T-helper 22 cell (primary cell): ENCODE data around the gene RANGAP1.
"Not testable (repeated sequence)": the region's sequence is repeated elsewhere in the genome, so short reads cannot be mapped to it uniquely, and the experiment has no call there.

Source experiments
- DNase-seq: peaks from one replicate; pipeline ENCODE4 v3.0.0-alpha.2; 2020; ENCODE audit warnings: low read depth

RANGAP1 gene

GRCh38 chr22:41300661-41301060 is 14.7 kb upstream of the RANGAP1 start:
- no peak for DNase-seq

DNA sequence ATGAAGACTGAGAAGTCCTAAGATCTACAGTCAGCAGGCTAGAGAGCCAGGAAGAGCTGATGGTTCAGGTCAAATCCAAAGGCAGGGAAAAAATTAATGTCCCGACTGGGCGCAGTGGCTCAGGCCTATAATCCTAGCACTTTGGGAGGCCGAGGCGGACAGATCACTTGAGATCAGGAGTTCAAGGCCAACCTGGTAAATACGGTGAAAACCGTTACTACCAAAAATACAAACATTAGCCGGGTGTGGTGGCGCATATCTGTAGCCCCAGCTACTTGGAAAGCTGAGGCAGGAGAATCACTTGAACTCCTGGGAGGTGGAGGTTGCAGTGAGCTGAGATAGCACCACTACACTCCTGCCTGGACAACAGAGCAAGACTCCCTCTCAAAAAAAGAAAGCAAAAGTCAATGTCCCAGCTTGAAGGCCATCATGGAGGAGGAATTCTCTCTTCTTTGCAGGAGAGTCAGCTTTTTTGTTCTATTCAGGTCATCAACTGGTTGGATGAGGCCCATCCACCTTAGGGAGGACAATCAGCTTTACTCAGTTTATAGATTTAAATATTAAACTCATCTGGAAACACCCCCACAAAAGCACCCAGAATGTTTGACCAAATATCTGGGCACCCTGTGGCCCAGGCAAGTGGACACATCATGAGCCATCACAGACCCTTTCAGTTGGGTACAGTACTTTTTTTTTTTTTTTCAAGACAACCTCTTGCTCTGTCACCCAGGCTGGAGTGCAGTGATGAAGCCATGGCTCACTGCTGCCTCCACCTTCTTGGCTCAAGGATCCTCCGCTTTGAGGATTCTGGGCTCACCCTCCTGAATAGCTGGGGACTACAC is 11.1 kb upstream of the RANGAP1 start:
- DNase-seq, result no peak

DNA sequence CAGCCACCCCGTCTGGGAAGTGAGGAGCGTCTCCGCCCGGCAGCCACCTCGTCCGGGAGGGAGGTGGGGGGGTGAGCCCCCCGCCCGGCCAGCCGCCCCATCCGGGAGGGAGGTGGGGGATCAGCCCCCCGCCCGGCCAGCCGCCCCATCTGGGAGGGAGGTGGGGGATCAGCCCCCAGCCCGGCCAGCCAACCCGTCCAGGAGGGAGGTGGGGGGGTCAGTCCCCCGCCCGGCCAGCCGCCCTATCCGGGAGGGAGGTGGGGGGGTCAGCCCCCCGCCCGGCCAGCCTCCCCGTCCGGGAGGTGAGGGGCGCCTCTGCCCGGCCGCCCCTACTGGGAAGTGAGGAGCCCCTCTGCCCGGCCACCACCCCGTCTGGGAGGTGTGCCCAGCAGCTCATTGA is 8.8 kb upstream of the RANGAP1 start:
- DNase-seq, result not testable (repeated sequence)

DNA sequence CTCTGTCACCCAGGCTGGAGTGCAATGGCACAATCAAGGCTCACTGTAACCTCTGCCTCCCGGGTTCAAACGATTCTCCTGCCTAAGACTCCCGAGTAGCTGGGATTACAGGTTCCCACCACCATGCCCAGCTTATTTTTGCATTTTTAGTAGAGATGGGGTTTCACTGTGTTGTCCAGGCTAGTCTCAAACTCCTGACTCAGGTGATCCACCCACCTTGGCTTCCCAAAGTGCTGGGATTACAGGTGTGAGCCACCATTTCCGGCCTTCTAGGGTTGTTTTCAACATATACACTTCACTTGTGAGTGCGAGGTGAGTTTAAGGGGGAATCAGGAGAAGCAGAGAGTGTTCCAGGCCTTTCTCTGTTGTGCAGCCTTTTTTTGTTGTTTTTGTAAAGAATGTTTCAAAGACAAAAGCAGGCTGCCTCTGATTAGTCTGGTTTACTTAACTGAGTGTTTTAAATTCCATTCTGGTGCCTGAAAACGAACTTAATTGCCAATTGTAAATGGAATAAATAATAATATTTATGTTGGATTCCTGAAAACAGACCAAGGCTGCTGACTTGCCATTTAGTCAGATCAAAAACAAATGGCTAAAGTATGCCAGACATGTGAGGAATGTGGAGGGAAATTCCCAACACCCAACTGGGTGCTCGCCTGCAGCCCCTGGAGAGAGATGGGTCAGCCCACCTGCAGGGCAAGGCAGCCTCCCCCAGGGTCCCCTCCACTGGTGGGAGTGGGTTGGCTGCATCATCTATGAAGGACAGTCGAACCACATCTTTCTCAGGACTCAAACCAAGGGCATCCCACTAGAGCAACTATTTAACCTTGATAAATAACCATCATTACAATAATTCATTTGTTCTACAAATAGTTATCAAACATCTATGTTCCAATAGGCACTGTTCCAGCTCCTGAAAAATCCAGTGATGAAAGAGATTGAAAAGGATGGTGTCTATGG is 4.6 kb upstream of the RANGAP1 start:
- DNase-seq, result no peak

DNA sequence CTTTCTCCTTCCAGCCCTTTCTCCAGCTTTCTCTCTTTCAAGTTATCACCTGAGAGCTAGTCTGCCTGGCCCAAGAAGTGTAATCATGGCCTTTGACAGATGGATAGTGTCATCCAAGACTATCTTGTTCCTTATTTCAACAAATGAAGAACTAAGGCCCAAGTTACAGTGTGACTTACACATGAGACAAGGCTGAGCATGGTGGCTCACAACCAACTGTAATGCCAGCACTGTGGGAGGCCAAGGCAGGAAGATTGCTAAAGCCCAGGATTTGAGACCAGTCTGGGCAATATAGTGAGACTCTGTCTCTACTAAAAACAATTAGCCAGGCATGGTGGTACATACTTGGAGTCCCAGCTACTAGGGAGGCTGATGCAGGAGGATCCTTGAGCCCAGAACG is 3.7 kb upstream of the RANGAP1 start:
- no peak for DNase-seq

GRCh38 chr22:41288245-41288946 is 2.4 kb upstream of the RANGAP1 start:
- DNase-seq, result no peak

GRCh38 chr22:41286639-41287091 is 678 bp upstream of the RANGAP1 start:
- DNase-seq, result peak; percentile 39

DNA sequence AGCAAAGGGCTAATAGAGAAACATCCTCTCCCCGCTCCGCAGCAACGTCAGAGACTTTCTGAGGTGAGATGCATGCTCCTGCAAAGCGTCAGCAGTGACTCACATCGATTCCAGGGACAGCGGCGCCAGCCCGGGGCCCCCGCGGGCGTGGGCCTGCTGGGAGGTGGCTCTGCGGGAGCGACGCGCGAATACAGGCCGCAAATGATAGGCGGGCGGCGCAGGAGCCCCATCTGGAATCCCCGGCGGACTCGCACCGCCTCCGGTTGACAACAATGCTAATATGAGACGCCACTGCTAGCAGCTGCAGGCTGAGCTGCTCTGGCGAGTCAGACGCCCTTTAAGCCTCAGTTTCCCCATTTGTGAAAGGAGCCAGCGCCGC is 557 bp downstream of the RANGAP1 start:
- peak; percentile 88 for DNase-seq

DNA sequence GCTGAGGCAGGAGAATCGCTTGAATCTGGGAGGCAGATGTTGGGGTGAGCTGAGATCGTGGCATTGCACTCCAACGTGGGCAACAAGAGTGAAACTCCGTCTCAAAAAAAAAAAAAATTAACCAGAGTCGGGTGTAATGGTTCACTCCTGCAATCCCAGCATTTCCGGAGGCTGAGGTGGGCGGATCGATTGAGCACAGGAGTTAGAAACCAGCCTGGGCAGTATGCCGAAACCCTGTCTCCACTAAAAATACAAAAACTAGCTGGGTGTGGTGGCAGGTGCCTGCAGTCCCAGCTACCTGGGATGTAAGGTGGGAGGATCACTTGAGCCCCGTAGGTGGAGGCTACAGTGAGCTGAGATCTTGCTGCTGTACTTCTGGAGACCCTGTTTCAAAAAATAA is 1.5 kb downstream of the RANGAP1 start:
- DNase-seq, result no peak

GRCh38 chr22:41280854-41281253 is 5.1 kb downstream of the RANGAP1 start:
- no peak for DNase-seq

DNA sequence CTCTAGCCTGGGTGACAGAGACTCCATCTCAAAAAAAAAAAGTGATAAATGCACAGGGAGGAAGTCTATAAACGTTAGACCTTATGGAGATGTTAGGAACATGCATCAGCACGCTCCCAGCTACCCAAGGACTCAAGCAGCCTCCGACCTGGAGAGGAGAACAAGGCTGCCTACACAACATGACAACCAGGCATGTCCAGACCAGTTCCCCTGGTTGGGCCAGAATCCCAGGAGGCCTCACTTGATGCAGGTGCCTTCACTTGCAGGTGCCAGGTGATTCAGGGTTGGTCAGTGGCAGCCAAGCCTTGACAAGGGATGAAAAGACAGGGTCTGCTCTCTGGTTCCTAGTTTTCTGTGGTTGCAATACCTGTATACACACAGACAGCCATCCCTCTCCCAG is 5.9 kb downstream of the RANGAP1 start:
- no peak for DNase-seq

DNA sequence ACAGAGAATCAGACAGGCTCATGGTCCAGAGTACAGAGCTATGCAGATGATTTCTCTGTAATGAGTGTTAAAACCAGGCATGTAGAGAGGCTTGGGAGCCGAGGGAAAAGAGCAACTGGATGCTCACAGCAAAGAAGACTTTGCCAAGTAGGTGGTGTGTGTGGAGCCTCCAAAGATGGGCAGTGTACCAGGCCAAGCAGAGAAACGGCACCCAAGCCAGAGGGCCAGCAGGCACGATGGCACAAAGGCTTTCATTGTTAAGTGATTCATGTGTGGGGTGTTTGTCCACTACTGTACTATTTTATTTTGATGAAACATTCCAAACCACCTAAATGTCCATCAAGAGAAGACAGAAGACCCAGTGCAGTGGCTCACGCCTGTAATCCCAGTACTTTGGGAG is 11.1 kb downstream of the RANGAP1 start:
- DNase-seq, result no peak

DNA sequence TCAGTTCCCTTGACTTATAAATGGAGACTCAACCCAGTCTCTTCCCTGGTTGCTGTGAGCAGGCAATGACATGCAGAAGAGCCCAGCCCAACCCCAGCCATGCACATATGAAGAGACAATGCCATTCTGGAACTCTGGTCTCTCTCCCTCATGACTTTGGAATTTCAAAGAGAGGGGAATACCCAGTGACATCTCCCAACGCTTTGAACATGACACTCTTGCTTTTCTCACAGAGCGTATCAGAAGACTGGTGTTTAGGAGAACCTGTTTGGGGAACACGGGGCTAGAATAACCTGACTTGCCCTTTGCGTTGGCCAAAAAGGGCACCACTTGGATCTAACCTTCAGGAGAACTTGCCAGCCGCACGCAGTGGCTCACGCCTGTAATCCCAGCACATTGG is 12.9 kb downstream of the RANGAP1 start:
- DNase-seq, result no peak

GRCh38 chr22:41271787-41272186 is 14.2 kb downstream of the RANGAP1 start:
- no peak for DNase-seq

DNA sequence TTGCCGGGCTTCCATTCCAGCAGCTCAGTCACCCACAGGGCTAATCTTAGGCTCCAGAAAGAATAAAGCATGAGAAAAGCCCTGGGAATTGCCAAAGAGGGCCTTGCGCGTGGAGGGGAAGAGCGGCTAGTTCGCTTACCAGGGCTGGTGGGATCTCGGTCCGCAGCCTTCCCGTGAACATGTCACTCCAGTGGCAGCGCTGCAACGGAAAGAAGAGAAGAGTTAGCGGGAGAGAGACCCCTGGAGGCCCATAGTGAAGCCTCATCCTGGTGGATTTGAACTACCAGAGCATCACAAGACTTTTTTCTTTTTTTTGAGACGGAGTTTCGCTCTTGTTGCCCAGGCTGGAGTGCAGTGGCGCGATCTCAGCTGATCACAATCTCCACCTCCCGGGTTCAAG is 18.0 kb downstream of the RANGAP1 start:
- DNase-seq, result no peak

DNA sequence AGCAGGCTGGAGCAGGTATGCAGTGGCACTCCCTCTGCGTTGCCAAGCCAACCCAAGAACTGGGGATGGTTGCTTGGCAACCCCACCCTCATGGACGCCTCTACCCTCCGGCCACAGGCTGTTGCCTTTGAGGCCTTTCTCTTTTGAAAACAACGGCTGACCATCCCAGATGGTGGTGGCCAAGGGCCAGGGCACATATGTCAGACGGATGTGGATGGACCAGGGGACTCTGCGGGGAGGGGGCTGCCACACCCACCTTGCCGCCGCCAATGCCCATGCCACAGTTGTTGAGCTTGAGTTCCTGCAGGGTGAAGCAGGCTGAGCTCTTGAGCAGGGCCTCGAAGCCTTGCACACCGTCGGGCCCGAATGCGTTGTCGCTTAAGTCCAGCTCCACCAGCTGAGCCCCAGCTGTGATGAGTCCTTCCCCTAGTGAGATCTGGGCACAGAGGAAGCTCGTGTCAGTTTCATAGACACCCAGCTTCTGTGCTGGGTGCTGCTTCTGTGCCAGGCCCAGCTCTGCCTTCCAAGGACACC is 21.5 kb downstream of the RANGAP1 start:
- DNase-seq, result no peak

GRCh38 chr22:41263704-41264103 is 22.3 kb downstream of the RANGAP1 start:
- no peak for DNase-seq

- no peak for DNase-seq
Observed at GRCh38 chr22:41262250-41262765, 23.7 kb downstream of the RANGAP1 start.

GRCh38 chr22:41261541-41262249 is 24.3 kb downstream of the RANGAP1 start:
- no peak for DNase-seq

DNA sequence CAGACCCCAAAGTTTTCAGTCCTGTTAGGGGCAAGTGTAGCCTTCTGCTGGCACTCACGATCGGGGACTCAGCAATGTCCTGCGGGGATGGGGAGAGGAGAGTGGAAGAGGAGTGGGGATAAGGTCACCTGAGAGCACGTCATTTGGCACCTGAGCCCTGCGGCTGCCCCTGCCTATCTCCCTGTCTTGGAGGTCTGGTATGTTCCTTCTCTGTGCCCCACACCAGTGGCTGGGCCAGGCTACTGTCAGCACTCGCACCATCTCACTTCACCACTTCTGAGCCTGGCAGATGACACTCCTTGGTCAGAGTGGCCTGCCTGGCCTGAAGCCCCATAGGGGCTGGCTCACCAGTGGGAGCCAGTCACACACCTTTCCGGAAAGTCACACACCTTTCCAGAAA is 25.1 kb downstream of the RANGAP1 start:
- DNase-seq, result no peak

GRCh38 chr22:41259756-41260155 is 26.2 kb downstream of the RANGAP1 start:
- not testable (repeated sequence) for DNase-seq
